NCI-H748 (cell line): ENCODE measurements around the gene WTAP.
A peak's percentile ranks its signal among the peaks of the same experiment; 100 is the strongest.
"Not testable (repeated sequence)": the region's sequence is repeated elsewhere in the genome, so short reads cannot be mapped to it uniquely, and the experiment has no call there.

Experiments used
- DNase-seq: peaks from one replicate; lab custom pipeline; 2025; ENCODE audit not compliant: unreplicated experiment; lab: John Stamatoyannopoulos, UW

WTAP gene

GRCh38 chr6:159727717-159728445 lies 575 bp downstream of the WTAP start:
- peak; percentile 78 for DNase-seq

GRCh38 chr6:159728531-159728964 lies 1.2 kb downstream of the WTAP start:
- no peak for DNase-seq

DNA sequence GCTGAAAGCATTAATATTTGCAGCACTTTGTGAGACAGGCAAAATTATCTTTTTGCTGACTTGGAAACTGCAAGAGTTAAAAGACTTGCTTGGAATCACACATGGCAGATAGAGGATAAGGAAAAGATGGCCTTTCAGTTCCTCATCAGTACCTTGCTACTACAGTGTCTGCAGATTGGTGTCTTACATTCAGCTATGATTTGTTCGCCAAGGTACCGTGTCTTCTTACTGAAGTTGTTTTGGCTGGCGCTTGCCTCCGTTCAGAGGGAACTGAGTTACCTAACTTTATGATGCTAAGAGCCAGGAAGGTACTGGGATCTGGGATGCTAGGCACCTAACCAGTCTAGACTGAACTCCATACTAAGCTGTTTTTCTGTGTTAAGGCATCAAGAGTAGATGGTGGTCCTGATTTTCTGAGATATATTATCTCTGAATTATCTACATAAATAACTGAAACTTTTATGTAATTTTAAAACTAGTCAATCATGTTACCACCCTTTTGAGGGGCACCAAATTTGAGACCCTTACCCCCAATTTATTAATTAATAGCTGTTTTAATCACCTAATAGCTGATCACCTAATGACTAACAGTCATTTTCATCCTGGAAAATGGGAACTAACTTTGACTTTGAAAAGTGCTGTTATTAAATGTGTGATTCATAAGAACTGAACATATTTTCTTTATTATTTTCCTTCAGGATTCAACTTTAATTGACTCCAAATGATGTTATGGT lies 2.5 kb downstream of the WTAP start:
- DNase-seq, result no peak

DNA sequence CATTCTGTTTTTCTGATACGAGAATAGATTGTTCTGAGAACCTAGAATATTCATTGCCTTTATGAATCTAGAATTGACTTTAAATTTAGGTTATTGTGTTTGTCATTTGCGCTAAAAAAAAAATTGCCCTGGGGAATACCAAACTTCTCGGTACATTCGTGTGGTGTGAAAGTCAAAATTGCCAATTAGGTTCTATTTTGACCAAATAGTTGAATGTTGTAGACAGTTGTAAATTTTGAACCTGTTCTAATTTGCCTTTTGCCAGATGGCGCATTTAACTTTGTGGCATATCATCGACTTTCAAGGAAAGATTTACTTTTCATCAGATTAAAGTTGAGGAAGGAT lies 3.0 kb downstream of the WTAP start:
- DNase-seq, result no peak

DNA sequence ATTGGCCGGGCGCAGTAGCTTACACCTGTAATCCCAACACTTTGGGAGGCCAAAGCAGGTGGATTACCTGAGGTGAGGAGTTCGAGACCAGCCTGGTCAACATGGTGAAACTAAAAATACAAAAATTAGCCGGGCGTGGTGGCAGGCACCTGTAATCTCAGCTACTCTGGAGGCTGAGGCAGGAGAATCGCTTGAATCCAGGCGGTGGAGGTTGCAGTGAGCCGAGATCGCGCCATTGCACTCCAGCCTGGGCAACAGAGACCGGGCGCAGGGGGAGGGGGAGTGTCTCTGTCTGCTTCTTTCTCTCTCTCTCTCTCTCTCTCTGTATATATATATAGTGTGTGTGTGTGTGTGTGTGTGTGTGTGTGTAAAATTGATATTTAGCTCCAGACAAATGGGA lies 5.2 kb downstream of the WTAP start:
- DNase-seq, result not testable (repeated sequence)

GRCh38 chr6:159733395-159733794 lies 6.1 kb downstream of the WTAP start:
- DNase-seq, result not testable (repeated sequence)

DNA sequence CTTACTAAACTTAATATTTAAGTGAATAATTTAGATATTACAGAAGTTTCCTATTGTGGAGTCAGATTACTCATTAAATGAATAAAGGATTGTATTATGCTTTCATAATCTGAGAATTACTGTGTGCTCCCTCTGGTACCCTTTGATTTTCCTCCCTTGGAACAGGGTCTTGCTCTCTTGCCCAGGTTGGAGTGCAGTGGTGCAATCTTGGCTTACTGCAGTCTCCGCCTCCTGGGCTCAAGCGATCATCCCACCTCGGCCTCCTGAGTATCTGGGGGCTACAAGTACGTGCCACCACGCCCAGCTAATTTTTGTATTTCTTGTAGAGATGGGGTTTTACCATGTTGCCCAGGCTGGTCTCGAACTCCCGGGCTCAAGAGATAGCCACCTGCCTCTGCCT lies 9.6 kb downstream of the WTAP start:
- DNase-seq, result no peak

GRCh38 chr6:159739341-159739740 lies 12.0 kb downstream of the WTAP start:
- no peak for DNase-seq

- DNase-seq, result no peak
These were observed 14.9 kb downstream of the WTAP start for GRCh38 chr6:159742165-159742564.

- no peak for DNase-seq
These were observed 17.8 kb downstream of the WTAP start for GRCh38 chr6:159745081-159745480.

- no peak for DNase-seq
These were observed 19.5 kb downstream of the WTAP start for GRCh38 chr6:159746759-159747158.

DNA sequence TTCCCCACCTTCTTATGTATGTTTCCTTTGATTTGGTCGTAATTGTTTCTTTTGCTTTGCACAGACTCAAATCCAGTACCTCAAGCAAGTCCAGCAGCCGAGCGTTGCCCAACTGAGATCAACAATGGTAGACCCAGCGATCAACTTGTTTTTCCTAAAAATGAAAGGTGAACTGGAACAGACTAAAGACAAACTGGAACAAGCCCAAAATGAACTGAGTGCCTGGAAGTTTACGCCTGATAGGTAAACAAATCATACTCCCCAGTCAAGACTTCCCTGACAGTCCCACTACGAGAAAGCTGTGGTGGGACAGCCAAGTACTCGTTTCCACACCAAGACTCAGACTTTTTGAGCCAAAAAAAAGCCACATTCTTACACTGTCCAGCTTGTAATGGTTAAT lies 20.8 kb downstream of the WTAP start:
- DNase-seq, result not testable (repeated sequence)

- no peak for DNase-seq
These were observed 24.1 kb downstream of the WTAP start for GRCh38 chr6:159751448-159751847.

DNA sequence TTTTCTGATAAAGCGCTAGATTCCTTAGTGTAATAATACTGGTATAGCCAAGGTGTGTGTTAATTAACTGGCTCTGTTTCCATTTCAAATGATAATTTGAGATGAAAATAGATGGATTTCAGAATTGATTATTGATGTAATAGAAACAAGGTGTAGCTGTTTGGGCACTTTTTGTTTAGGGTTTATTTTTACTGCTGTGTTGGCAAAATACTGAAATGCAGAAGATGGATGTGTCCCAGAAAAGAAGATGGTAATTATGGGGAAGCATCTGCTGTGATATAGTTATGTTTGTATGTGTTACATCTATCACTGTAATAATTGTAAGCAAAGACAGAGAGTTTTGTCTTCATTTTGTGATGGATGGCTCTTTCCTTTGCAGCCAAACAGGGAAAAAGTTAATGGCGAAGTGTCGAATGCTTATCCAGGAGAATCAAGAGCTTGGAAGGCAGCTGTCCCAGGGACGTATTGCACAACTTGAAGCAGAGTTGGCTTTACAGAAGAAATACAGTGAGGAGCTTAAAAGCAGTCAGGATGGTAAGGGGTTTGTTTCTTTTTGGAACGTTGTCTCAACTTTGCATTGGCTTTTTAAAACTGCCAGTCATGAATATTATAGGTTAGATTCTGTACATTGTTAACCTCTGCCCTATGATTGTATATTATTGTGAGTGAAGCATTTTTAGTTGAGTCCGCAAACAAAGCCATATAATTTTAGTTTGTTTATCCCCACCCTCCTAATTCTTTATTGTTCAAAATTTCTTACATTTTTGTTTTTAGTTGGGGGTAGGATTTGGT lies 26.0 kb downstream of the WTAP start:
- no peak for DNase-seq

DNA sequence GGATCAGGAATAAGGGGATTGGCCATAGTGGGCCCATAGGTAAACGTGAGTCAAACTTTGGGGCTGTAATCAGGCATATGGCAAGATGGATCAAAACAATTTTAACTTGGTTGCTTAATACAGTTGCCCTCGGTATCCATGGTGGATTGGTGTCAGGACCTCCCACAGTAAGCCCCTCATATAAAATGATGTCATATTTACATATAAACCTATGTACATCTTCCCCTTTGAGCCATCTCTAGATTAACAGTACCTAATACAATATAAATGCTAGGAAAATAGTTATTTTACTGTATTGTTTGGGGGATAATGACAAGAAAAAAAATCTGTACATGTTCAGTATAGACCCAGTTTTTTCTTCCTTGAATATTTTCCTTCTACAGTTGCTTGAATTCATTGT lies 27.1 kb downstream of the WTAP start:
- DNase-seq, result no peak

DNA sequence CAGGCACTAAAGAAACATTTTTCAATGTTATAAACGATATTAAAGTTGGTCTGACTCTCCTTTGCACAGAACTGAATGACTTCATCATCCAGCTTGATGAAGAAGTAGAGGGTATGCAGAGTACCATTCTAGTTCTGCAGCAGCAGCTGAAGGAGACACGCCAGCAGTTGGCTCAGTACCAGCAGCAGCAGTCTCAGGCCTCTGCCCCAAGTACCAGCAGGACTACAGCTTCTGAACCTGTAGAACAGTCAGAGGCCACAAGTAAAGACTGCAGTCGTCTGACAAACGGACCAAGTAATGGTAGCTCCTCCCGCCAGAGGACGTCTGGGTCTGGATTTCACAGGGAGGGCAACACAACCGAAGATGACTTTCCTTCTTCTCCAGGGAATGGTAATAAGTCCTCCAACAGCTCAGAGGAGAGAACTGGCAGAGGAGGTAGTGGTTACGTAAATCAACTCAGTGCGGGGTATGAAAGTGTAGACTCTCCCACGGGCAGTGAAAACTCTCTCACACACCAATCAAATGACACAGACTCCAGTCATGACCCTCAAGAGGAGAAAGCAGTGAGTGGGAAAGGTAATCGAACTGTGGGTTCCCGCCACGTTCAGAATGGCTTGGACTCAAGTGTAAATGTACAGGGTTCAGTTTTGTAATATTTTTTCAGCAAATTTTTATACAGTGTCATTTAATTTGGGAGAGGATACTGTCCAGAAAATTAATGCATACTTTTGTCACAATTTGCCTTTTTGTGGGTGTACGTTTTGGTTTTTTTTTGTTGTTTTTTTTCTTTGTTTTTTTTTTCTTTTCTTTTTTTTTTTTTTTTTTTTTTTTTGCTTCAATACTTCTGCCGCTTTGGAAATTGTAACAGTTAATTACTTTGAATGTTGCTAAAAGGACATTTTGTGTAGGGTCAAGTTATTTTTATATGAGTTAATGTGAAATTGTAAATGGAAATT lies 27.9 kb downstream of the WTAP start:
- no peak for DNase-seq

- DNase-seq, result no peak
These were observed 29.2 kb downstream of the WTAP start for GRCh38 chr6:159756508-159756907.

DNA sequence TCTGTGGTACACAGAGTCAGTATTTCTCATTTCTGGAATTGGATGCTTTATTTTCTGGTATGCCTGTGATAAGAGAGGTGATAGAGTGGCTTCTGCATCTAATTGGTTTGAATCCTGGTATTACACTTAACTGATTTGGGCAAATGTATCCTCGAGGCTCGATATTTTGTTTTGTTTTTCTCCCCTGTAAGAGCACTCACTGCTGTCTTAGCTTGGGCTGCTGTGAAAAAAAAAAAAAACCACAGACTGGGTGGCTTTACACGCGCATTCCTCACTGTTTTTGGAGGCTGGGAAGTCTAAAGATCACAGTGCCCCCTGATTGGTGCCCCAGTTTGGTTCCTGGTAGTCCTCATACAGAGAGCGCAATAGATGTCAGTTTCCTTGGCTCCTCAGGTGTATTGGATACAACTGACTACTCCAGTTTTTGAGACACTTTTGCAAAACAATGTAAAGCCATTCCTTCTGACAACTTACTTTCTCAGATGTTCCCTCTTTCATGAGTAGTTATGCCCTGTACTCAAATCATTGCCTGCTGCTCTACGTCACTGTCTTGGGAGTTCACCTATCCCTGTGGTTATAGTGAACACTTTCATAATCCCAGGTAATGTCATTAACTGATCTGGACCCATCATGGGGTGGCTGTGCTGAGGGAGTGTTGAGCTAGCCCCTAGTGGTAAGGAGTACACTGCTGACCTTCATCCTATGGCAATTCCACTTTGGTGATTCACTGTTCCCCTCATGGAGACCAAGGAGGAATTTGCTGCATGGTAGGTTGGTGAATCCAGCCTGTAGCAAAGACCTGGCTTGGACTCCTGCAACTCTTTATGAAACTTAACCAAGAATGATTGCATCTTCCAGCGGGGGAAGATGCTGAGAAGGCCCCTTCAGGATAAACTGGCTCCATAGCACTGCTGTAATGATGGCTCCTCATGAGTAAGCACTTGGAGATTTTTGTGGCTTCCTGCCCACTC lies 31.0 kb downstream of the WTAP start:
- no peak for DNase-seq

- no peak for DNase-seq
These were observed 32.3 kb downstream of the WTAP start for GRCh38 chr6:159759645-159760044.
